Measurements from ENCODE around the gene EZR.
"Not testable (repeated sequence)": the region's sequence is repeated elsewhere in the genome, so short reads cannot be mapped to it uniquely, and the experiment has no call there.

Gene EZR

GRCh38 chr6:158796353-158796752 is 22.8 kb downstream of the EZR start:
- no peak for DNase-seq

DNA sequence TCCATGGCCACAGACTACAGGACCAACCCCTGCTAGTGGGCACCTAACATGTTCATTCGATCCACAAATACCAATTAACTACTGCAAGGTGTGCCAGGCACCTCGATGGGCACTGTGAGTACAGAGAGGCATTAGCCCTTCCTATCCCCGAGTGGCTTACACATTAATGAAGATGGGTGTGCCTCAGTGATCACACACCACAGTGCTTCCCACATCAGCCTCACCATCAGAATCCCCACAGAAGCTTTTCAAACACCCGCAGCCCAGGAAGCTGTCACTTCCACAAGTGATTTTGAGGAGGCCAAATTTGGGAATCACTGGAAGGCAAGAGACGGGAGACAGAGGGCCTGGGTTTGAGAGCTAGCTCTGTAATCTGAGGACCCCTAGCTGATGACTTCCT is 23.7 kb downstream of the EZR start:
- no peak for DNase-seq

- no peak for DNase-seq
Measured at GRCh38 chr6:158793432-158793831, 25.7 kb downstream of the EZR start.

GRCh38 chr6:158792505-158792904 is 26.7 kb downstream of the EZR start:
- not testable (repeated sequence) for DNase-seq

DNA sequence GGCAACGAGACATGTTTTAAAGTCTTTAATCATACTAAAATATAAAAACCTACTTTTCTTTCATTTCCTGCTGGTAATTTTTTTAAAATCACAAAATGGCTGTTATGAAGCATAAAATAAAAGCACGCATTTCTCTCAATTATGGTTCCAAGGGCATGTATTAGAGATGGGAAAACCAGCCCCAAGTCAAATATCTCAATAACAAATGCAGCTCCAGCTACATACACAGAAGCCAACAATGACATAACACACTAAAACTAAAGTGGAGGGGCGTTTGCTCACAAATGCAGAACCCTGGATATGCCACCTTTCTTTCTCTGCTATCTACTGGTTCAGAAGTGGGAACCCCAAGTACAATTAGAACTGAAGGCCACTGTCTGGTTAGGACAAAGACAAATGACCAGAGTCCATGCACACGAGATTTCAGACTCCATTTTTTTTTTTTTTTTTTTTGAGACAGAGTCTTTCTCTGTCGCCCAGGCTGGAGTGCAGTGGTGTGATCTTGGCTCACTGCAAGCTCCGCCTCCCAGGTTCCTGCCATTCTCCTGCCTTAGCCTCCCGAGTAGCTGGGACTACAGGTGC is 27.8 kb downstream of the EZR start:
- DNase-seq: no peak

DNA sequence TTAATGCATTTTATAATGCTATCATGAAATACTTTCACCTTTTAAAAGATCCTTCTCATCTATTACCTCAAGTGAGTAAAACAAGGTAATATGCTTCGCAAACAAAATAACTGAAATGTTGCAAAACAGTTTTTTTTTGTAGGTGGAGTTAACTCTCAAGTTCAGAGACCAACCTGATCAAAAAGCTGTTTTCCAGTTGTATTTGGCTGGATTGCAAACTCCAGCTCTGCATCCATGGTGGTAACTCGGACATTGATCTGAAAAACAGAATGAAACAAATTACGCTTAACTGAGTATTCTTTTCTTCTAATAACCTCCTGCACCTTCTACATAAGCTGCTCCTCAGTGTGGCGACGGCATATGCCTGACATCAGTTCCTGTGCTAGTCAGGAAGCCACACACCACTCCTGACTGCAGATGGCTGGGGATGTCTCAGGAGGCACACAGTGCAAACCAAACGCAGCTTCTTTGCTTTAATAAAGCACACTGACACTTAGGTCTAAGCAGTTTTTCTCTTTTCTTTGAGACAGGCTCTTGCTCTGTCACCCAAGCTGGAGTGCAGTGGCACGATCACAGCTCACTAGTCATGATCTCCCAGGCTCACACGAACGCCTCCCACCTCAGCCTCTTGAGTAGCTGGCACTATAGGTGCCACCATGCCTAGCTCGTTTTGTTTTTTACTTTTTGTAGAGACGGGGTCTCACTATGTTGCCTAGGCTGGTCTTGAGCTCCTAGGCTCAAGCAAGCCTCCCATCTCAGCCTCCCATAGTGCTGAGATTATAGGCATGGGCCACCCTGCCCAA is 29.9 kb downstream of the EZR start:
- no peak for DNase-seq

DNA sequence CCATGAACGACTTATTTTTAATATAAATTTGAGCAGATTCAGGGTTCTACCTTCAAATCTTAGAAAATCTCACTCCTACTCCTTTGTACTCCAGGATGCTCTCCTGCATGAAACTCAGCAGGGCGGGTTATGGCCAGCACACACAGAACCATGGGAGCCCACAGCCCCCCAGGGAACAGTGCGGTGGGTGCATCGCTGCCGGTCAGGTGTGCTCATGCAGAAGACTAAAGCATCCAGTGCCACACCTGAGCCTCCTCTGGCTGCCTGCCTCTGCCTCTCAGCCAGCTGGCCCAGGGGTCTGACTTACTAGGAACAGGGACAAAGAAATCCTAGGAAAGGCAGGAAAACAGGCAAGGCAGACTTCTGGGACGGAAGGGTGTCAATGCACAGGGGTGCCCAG is 31.8 kb downstream of the EZR start:
- DNase-seq: no peak

GRCh38 chr6:158786645-158787304 is 32.4 kb downstream of the EZR start:
- DNase-seq: no peak

- DNase-seq: no peak
Measured at GRCh38 chr6:158785036-158785435, 34.1 kb downstream of the EZR start.

DNA sequence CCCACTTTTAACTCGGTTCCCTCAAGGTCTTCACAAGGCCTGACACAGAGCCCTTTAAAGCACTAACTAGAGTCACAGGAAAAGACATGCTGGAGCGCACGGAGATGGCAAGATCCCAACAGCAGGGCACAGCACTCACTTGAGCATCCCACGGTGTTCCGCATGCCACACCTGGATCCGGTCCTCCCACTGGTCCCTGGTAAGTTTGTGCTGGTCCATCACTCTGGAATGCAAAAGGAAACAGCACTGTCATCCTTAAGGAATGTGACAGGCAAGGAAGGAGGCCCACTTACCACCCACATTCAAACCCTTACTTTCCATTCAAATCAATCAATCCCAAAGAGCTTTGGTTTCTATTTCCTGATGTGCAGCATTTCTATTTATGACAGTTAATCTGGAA is 34.7 kb downstream of the EZR start:
- DNase-seq: no peak

DNA sequence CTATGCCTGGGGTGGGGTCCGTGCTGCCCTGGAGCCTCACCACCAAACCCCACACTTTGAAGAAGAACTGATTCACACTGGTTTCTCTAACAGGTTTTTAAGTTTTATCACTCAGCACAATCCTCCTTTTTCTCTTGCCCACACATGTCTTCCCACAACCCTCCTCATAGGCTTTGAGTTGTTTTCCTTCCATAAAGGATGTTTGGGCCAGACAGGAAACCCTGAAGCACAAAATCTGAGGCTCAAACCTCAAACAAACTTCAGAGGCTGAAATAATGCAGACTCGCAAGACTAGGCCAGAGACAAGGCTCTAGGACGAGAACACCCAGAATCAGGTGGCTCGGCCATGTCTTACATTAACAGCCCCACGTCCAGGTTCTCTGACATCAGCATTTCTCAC is 35.3 kb downstream of the EZR start:
- no peak for DNase-seq

- no peak for DNase-seq
Measured at GRCh38 chr6:158783167-158783450, 36.1 kb downstream of the EZR start.

- DNase-seq: no peak
Measured at GRCh38 chr6:158782432-158783166, 36.6 kb downstream of the EZR start.

- no peak for DNase-seq
Measured at GRCh38 chr6:158781692-158782373, 37.3 kb downstream of the EZR start.

DNA sequence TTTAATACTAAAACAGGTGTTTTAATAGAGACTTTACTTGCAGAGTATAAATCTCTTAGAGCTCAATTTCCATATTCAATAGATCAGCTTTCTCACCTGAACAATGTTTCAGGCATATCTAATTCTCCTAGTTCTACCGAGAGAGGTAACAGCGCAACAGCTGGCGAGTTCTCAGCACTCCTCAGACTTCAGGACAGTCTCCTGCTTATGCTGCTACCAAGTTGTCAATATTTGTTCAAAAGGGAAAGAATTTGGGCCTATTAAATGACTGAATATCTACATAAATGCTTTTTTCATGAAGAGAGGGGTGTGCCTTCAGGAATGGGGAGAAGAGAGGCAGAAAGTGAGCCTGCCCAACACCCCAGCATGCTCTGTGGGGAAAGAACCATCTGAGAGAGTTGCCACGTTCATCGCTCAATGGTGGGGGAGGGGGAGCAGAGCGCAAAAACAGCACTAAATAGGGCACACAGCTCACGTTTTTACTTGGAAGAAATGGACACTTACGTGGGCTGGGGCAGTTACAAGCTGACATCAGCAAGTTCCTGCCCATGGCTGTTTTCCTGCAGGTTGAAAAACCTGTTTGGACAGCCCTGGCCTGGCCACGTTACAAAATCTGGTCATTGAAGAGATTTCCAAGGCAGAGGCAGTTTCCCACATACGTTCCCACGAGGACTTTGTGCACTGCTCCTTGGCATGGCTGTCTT is 38.0 kb downstream of the EZR start:
- DNase-seq: no peak

DNA sequence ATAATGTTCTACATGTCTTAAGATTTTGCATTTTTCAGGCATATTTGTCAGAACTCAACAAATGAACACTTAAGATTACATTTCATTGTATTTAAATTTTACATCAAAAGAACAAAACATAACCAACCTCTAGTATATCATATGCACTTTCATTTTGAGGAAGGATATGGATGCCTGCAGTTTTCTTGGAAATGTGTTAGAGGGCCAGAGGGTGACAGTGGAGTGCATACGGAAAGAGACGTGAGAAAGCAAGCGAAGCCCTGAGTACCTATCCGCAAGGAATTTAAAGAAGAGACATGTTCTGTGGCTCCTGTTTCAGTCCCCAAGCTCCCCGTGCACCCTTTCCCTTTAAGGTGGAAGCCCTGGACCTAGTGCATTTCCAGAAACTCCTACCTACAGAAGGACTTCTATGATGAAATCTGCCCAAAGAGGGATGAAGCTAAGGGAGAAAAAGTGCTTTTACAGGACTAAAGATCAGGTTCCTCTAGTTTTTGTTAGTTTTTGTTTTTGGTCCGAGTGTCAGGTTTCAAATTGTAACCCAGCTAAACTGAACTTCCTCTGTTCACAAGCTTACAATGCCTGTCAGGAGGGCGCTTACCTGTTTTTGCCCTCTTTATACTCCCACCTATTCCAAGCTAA is 38.8 kb downstream of the EZR start:
- DNase-seq: no peak

DNA sequence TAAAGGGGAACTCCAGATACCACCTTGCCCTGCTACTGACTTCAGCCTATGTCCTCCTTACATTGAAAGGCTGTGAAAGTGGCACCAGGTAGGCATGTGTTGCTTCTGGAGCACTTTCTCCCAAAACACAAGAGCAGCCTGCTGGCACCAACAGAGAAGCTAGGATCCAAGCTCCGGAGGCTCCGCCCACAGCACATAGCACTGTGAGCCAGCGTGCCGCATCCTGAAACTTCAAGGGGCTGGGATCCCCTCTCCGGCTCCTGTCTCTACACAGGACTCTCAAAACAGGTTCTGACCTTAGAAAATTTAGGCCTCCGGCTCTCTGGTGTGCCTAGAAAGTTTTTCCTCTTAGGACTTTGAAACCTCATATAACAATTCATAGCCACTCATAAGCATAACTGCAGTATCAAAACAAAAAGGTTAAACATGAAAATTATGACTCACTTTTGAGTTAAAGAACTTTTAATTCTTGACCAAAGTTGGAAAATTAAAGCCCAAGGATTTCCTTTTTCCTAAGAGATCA is 41.1 kb downstream of the EZR start:
- no peak for DNase-seq

DNA sequence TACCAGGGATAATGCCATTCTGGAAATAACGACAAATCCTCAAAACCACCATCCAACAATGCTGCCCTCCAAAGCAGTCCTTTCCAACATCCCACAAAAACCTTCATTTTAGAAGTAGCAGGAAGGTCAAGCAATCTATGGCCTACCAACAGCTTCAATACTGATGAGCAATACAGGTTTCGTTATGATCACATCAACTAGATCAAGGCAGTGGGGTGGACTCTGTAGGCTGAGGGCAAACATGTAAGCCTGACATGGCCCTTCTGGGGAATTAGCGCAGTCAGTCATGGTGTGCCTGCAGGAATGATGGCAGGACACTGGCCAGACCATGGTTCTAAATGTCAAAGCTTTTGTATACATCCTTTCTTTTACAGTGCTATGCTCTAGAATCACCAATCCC is 41.7 kb downstream of the EZR start:
- DNase-seq: no peak

- no peak for DNase-seq
Measured at GRCh38 chr6:158776737-158777136, 42.4 kb downstream of the EZR start.

DNA sequence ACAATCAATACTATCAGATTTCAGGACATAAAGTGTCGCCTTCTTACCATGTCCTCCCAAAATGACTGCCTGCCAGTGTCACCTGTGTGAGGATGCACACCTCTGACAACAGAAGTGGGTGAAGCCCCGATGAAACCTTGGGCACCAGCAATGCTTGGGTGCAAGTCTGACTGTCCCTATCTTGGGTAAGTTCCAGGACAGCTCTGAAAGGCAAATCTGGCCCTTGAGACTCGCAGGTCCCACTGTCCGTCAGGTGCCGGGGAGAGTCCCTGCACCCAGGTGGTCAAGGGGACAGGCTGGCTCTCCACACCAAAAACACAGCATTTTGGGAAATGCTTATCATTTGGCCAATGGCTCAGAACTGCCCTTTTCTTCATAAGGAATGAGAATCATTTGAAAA is 43.3 kb downstream of the EZR start:
- no peak for DNase-seq

GRCh38 chr6:158774717-158775449 is 44.3 kb downstream of the EZR start:
- DNase-seq: no peak
